ENCODE data around the gene NCAPD3. TPM values are rescaled to one million over a fixed set of nuclear protein-coding genes. Genes with fewer than 3 reads are reported as not detected.

NCAPD3 gene
- total and polyA plus RNA-seq, 2 donors (not counting 1 experiment from before 2014, with no cell fraction given): 7.4 to 11.4 TPM

- DNase-seq (ENCODE audit: low read depth in 2 of 2): peak in 1 of 2 donors; percentile 83
- Histone ChIP-seq H2AFZ (ENCODE audit: low read length) (no peak overlapping the region), H3K36me3 (ENCODE audit: control insufficient read depth, insufficient read depth, low read length) (no peaks in the 10 kb centered on the region), H3K27ac (ENCODE audit: insufficient read depth, low read length) (no peak overlapping the region), H3K4me2 (ENCODE audit: extremely low read depth, insufficient read depth, low read length) (no peak overlapping the region), H3K4me3 (replicated peaks in 1 of 4; ENCODE audit: control extremely low read depth in 1 of 4, insufficient read depth in 1 of 4, low read depth in 3 of 4, low read length in 4 of 4) (no peak overlapping the region), H3K4me1 (ENCODE audit: control insufficient read depth, extremely low read depth, insufficient read depth, low read length) (no peaks in the 10 kb centered on the region), H4K20me1 (ENCODE audit: control insufficient read depth, extremely low read depth, insufficient read depth, low read length) (no peaks in the 10 kb centered on the region), H3K9ac (ENCODE audit: insufficient read depth, low read length) (no peak overlapping the region), H3K27me3 (ENCODE audit: control insufficient read depth, insufficient read depth, low read length) (peaks cover 43% of the 10 kb centered on the region), H3K9me3 (ENCODE audit: control insufficient read depth, insufficient read depth, low read depth, low read length) (no peaks in the 10 kb centered on the region), H3K79me2 (ENCODE audit: control insufficient read depth, insufficient read depth, low read length) (no peaks in the 10 kb centered on the region)
- TF ChIP-seq EZH2 (IDR thresholded peaks at IDR 0.05; ENCODE audit: low read length, missing control alignments): no peak
- TF ChIP-seq CTCF (conservative IDR thresholded peaks at IDR 0.05 in 1 of 2, IDR thresholded peaks at IDR 0.05 in 1 of 2; ENCODE audit: low read depth in 1 of 2, low read length in 2 of 2): no peak
Measured at GRCh38 chr11:134272381-134273316, 48.9 kb upstream of the NCAPD3 start.

- Histone ChIP-seq H3K27me3 (ENCODE audit: control insufficient read depth, insufficient read depth, low read length) (peaks cover 37% of the 10 kb centered on the region), H3K4me2 (ENCODE audit: extremely low read depth, insufficient read depth, low read length) (no peak overlapping the region), H2AFZ (ENCODE audit: low read length) (no peak overlapping the region), H3K4me3 (replicated peaks in 1 of 4; ENCODE audit: control extremely low read depth in 1 of 4, insufficient read depth in 1 of 4, low read depth in 3 of 4, low read length in 4 of 4) (no peak overlapping the region), H3K4me1 (ENCODE audit: control insufficient read depth, extremely low read depth, insufficient read depth, low read length) (no peaks in the 10 kb centered on the region), H3K79me2 (ENCODE audit: control insufficient read depth, insufficient read depth, low read length) (no peaks in the 10 kb centered on the region), H3K9ac (ENCODE audit: insufficient read depth, low read length) (no peak overlapping the region), H3K36me3 (ENCODE audit: control insufficient read depth, insufficient read depth, low read length) (no peaks in the 10 kb centered on the region), H3K9me3 (ENCODE audit: control insufficient read depth, insufficient read depth, low read depth, low read length) (no peaks in the 10 kb centered on the region), H4K20me1 (ENCODE audit: control insufficient read depth, extremely low read depth, insufficient read depth, low read length) (no peaks in the 10 kb centered on the region), H3K27ac (ENCODE audit: insufficient read depth, low read length) (no peak overlapping the region)
- no peak for TF ChIP-seq EZH2 (IDR thresholded peaks at IDR 0.05; ENCODE audit: low read length, missing control alignments)
- TF ChIP-seq CTCF (conservative IDR thresholded peaks at IDR 0.05 in 1 of 2, IDR thresholded peaks at IDR 0.05 in 1 of 2; ENCODE audit: low read depth in 1 of 2, low read length in 2 of 2): no peak
- DNase-seq (ENCODE audit: low read depth in 2 of 2): no peak
Measured at GRCh38 chr11:134271978-134272377, 48.2 kb upstream of the NCAPD3 start.

- Histone ChIP-seq H3K27ac (ENCODE audit: insufficient read depth, low read length) (no peak overlapping the region), H3K79me2 (ENCODE audit: control insufficient read depth, insufficient read depth, low read length) (no peaks in the 10 kb centered on the region), H4K20me1 (ENCODE audit: control insufficient read depth, extremely low read depth, insufficient read depth, low read length) (no peaks in the 10 kb centered on the region), H3K27me3 (ENCODE audit: control insufficient read depth, insufficient read depth, low read length) (peaks cover 20% of the 10 kb centered on the region), H3K4me2 (ENCODE audit: extremely low read depth, insufficient read depth, low read length) (no peak overlapping the region), H3K4me1 (ENCODE audit: control insufficient read depth, extremely low read depth, insufficient read depth, low read length) (no peaks in the 10 kb centered on the region), H3K9ac (ENCODE audit: insufficient read depth, low read length) (no peak overlapping the region), H3K4me3 (replicated peaks in 1 of 4; ENCODE audit: control extremely low read depth in 1 of 4, insufficient read depth in 1 of 4, low read depth in 3 of 4, low read length in 4 of 4) (no peak overlapping the region), H2AFZ (ENCODE audit: low read length) (no peak overlapping the region), H3K9me3 (ENCODE audit: control insufficient read depth, insufficient read depth, low read depth, low read length) (no peaks in the 10 kb centered on the region), H3K36me3 (ENCODE audit: control insufficient read depth, insufficient read depth, low read length) (no peaks in the 10 kb centered on the region)
- no peak for DNase-seq (ENCODE audit: low read depth in 2 of 2)
- TF ChIP-seq CTCF (conservative IDR thresholded peaks at IDR 0.05 in 1 of 2, IDR thresholded peaks at IDR 0.05 in 1 of 2; ENCODE audit: low read depth in 1 of 2, low read length in 2 of 2) (peak in 1 of 2 donors; percentile 6), EZH2 (IDR thresholded peaks at IDR 0.05; ENCODE audit: low read length, missing control alignments) (no peak)
Measured at GRCh38 chr11:134270250-134270714, 46.5 kb upstream of the NCAPD3 start.

Data from fibroblast of lung (primary cell).